ENCODE measurements around the gene C17orf107.

DNA sequence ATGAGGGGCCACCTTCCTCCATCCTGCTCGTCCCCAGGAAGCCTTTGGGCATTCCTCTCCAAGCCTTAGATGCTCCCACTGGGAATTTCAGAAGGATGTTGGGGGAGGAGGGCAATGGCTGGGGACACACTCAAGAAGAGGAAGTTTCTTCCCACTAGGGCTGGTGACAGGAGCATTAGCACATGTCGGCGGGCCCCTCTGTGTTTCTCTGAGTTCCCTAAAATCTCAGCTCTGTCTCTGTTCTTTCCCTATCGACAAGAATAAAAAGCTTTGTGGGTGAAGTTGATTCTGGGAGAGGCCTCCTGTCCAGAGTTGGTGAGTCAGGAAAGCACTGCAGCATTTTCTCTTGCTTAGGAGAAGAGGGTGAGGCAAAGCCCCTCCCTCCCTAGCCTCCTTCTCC, 19.7 kb upstream of the C17orf107 start:
- TF ChIP-seq CTCF (IDR thresholded peaks at IDR 0.05; ENCODE audit: low read length) (no peak), EZH2 (IDR thresholded peaks at IDR 0.05; ENCODE audit: borderline replicate concordance, low read length) (no peak)
